ENCODE measurements around the gene HAAO.

DNA sequence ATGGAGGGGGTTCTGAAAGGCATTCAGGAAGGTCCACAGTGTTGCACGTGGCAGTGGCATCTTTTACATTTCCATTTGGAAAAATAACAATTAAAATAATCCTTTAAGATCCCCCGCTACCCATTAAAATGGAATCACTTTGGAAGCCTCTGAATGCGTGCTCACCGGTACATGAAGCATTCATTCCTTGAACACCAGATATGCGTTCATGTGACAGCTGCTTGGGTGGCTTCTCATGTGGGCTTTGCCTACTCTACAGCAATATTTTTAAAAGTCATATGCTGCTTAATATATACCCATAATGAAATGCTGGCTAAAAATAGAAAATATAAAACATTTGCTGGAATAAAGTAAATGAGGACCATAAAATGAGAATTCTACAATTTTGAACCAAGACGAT, 14.4 kb upstream of the HAAO start:
- TF ChIP-seq, protein P1, sequence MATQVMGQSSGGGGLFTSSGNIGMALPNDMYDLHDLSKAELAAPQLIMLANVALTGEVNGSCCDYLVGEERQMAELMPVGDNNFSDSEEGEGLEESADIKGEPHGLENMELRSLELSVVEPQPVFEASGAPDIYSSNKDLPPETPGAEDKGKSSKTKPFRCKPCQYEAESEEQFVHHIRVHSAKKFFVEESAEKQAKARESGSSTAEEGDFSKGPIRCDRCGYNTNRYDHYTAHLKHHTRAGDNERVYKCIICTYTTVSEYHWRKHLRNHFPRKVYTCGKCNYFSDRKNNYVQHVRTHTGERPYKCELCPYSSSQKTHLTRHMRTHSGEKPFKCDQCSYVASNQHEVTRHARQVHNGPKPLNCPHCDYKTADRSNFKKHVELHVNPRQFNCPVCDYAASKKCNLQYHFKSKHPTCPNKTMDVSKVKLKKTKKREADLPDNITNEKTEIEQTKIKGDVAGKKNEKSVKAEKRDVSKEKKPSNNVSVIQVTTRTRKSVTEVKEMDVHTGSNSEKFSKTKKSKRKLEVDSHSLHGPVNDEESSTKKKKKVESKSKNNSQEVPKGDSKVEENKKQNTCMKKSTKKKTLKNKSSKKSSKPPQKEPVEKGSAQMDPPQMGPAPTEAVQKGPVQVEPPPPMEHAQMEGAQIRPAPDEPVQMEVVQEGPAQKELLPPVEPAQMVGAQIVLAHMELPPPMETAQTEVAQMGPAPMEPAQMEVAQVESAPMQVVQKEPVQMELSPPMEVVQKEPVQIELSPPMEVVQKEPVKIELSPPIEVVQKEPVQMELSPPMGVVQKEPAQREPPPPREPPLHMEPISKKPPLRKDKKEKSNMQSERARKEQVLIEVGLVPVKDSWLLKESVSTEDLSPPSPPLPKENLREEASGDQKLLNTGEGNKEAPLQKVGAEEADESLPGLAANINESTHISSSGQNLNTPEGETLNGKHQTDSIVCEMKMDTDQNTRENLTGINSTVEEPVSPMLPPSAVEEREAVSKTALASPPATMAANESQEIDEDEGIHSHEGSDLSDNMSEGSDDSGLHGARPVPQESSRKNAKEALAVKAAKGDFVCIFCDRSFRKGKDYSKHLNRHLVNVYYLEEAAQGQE (IDR thresholded peaks at IDR 0.05; ENCODE audit: insufficient read depth in 1 of 2, low read depth in 2 of 2, low read length in 2 of 2), result no peak
- TF ChIP-seq FOXP2 (optimal IDR thresholded peaks at IDR 0.05; ENCODE audit: borderline replicate concordance, extremely low read depth, extremely low read length, insufficient read depth), result no peak
- no peak for TF ChIP-seq TAF1 (IDR thresholded peaks at IDR 0.05; ENCODE audit: borderline replicate concordance, insufficient read depth, low read length)

Measured in PFSK-1 (cell line).